GM18858 (cell line): ENCODE data around the gene STARD7.
A peak's percentile ranks its signal among the peaks of the same experiment; 100 is the strongest.
"Not testable (repeated sequence)": the region's sequence is repeated elsewhere in the genome, so short reads cannot be mapped to it uniquely, and the experiment has no call there.

Experiments used
- ATAC-seq: cut with Tn5 transposase; IDR thresholded peaks from one replicate; pipeline ENCODE4 v1.9.1; 2021; ENCODE audit not compliant: unreplicated experiment

Gene STARD7

GRCh38 chr2:96208143-96209010 lies at the start of gene STARD7:
Gene STARD7, minus strand, starts transcription at chr2:96208827. Its CDS starts 393 bp downstream, at chr2:96208434.
- peak; percentile 70 for ATAC-seq

GRCh38 chr2:96257744-96258143 lies 49.1 kb upstream of the STARD7 start:
- ATAC-seq = not testable (repeated sequence)

GRCh38 chr2:96256611-96257113 lies 48.0 kb upstream of the STARD7 start:
- no peak for ATAC-seq

- ATAC-seq = no peak
These were observed 45.9 kb upstream of the STARD7 start for GRCh38 chr2:96254571-96254970.

- ATAC-seq = no peak
These were observed 44.4 kb upstream of the STARD7 start for GRCh38 chr2:96253006-96253405.

- no peak for ATAC-seq
These were observed 43.9 kb upstream of the STARD7 start for GRCh38 chr2:96252526-96252925.

GRCh38 chr2:96251721-96252292 lies 43.2 kb upstream of the STARD7 start:
- no peak for ATAC-seq

GRCh38 chr2:96250188-96250587 lies 41.6 kb upstream of the STARD7 start:
- no peak for ATAC-seq

GRCh38 chr2:96249654-96250053 lies 41.0 kb upstream of the STARD7 start:
- no peak for ATAC-seq

GRCh38 chr2:96248624-96249023 lies 40.0 kb upstream of the STARD7 start:
- ATAC-seq = no peak

GRCh38 chr2:96247896-96248295 lies 39.3 kb upstream of the STARD7 start:
- ATAC-seq = no peak

- ATAC-seq = no peak
These were observed 38.4 kb upstream of the STARD7 start for GRCh38 chr2:96247009-96247408.

GRCh38 chr2:96245609-96246390 lies 37.2 kb upstream of the STARD7 start:
- ATAC-seq = no peak

- no peak for ATAC-seq
These were observed 35.2 kb upstream of the STARD7 start for GRCh38 chr2:96243843-96244242.

- peak; percentile 81 for ATAC-seq
These were observed 33.4 kb upstream of the STARD7 start for GRCh38 chr2:96241900-96242611.

GRCh38 chr2:96241227-96241626 lies 32.6 kb upstream of the STARD7 start:
- no peak for ATAC-seq

- no peak for ATAC-seq
These were observed 31.9 kb upstream of the STARD7 start for GRCh38 chr2:96240341-96241038.

- ATAC-seq = no peak
These were observed 31.2 kb upstream of the STARD7 start for GRCh38 chr2:96239745-96240264.

GRCh38 chr2:96239091-96239490 lies 30.5 kb upstream of the STARD7 start:
- ATAC-seq = no peak

- no peak for ATAC-seq
These were observed 29.6 kb upstream of the STARD7 start for GRCh38 chr2:96238266-96238665.
